GM12878 (cell line): ENCODE data around the gene RPS6KA5. TPM values are rescaled to one million over a fixed set of nuclear protein-coding genes. Genes with fewer than 3 reads are reported as not detected.

ENCODE experiments used
- ATAC-seq: fragments of 200-7000 bp; cut with Tn5 transposase; 3 replicates; pipeline ENCODE4 v1.9.1; 2020; ENCODE audit warnings: mild to moderate bottlenecking, moderate library complexity
- BruUV-seq: library from RNA; stranded (reverse); fragments of 400-500 nt; replicated peaks from 2 replicates; lab custom pipeline; 2021; lab: Mats Ljungman, UMichigan
- CTCF ChIA-PET: fragments of 300-600 bp; sonication (Branson Sonifier 250); formaldehyde crosslinking; extraction: SDS; loops from one replicate; lab custom pipeline; 2021; ENCODE audit warnings: inconsistent platforms; lab: Yijun Ruan, JAX
- POLR2A ChIA-PET: fragments of 350-600 bp; formaldehyde crosslinking; extraction: SDS; loops from one replicate; lab custom pipeline; 2021; ENCODE audit warnings: inconsistent platforms; lab: Charles Lee
- RAD21 ChIA-PET: fragments of 300-600 bp; sonication (Branson Sonifier 250); formaldehyde crosslinking; loops from one replicate; lab custom pipeline; 2023; ENCODE audit warnings: antibody characterized with exemption; ENCODE audit not compliant: unreplicated experiment; lab: Charles Lee
- SMC1A ChIA-PET: fragments of 300-600 bp; sonication (Branson Sonifier 250); formaldehyde crosslinking; loops from one replicate; lab custom pipeline; 2023; ENCODE audit not compliant: unreplicated experiment, uncharacterized antibody; lab: Charles Lee
- DNase-seq: peaks from one replicate; pipeline ENCODE4 v3.0.0-alpha.2; 2011; ENCODE audit warnings: low read depth, low spot score
- FAIRE-seq: peaks from 3 replicates; lab custom pipeline; 2011; peaks lifted over from hg19 to GRCh38; lab: Jason Lieb, UNC
- H2AFZ ChIP-seq: 2 replicates; pipeline ENCODE4 v1.6.0; 2011; ENCODE audit warnings: low read depth, low read length, control low read depth; ENCODE audit not compliant: control insufficient read depth
- H3K27ac ChIP-seq: 2 replicates; pipeline ENCODE4 v1.5.1; 2011; ENCODE audit warnings: control low read depth; ENCODE audit not compliant: control insufficient read depth, insufficient read depth
- H3K27me3 ChIP-seq, 2 experiments: replicated peaks in 1 of 2; 2 replicates each; pipeline versions ENCODE4 v1.6.0 to v1.6.1; 2011; ENCODE audit warnings: low read length in 1 of 2; ENCODE audit not compliant: control insufficient read depth in 2 of 2, insufficient read depth in 2 of 2
- H3K36me3 ChIP-seq, 2 experiments: 2 replicates each; pipeline ENCODE4 v1.5.1; 2011; ENCODE audit warnings: low read length in 1 of 2; ENCODE audit not compliant: control insufficient read depth in 2 of 2, insufficient read depth in 2 of 2
- H3K4me1 ChIP-seq: 2 replicates; pipeline ENCODE4 v1.6.1; 2011; ENCODE audit warnings: mild to moderate bottlenecking, low read length, moderate library complexity, mixed read lengths; ENCODE audit not compliant: control insufficient read depth, insufficient read depth
- H3K4me2 ChIP-seq: 2 replicates; pipeline ENCODE4 v1.6.0; 2011; ENCODE audit warnings: control low read depth; ENCODE audit not compliant: control insufficient read depth, insufficient read depth
- H3K4me3 ChIP-seq: fragments of 200-600 bp; sonication (generic); 2 replicates; pipeline ENCODE4 v1.5.1; 2016
- H3K79me2 ChIP-seq: 2 replicates; pipeline ENCODE4 v1.6.0; 2011; ENCODE audit warnings: low read length; ENCODE audit not compliant: control insufficient read depth, insufficient read depth
- H3K9ac ChIP-seq: 2 replicates; pipeline ENCODE4 v1.8.0; 2011; ENCODE audit warnings: low read length, control low read depth, mixed read lengths; ENCODE audit not compliant: control insufficient read depth, insufficient read depth
- H3K9me3 ChIP-seq: replicated peaks from 3 replicates; pipeline ENCODE4 v1.5.1; 2011; ENCODE audit warnings: mild to moderate bottlenecking, low read length; ENCODE audit not compliant: control insufficient read depth, insufficient read depth
- H4K20me1 ChIP-seq: 2 replicates; pipeline ENCODE4 v1.6.0; 2011; ENCODE audit not compliant: control insufficient read depth, insufficient read depth
- ATF7 ChIP-seq: fragments of 450-650 bp; IDR thresholded peaks from 2 replicates; pipeline ENCODE4 v1.6.1; 2016; ENCODE audit warnings: low read depth, mild to moderate bottlenecking
- BRCA1 ChIP-seq: IDR thresholded peaks from 2 replicates; pipeline ENCODE4 v1.6.1; 2011; ENCODE audit warnings: low read depth, low read length, improper control_type of control experiment
- EGR1 ChIP-seq, 2 experiments: IDR thresholded peaks; 1 replicate in 1 of 2; 2 replicates in 1 of 2; pipeline ENCODE4 v1.6.1; 2011 to 2012; ENCODE audit warnings: low read depth in 2 of 2, low read length in 2 of 2, borderline replicate concordance in 1 of 2, mild to moderate bottlenecking in 1 of 2, moderate library complexity in 1 of 2
- IKZF1 ChIP-seq: fragments of 450-650 bp; conservative IDR thresholded peaks from 2 replicates; pipeline ENCODE4 v1.6.1; 2017; ENCODE audit warnings: antibody characterized with exemption, mild to moderate bottlenecking
- LARP7 ChIP-seq: fragments of 450-650 bp; IDR thresholded peaks from 2 replicates; pipeline ENCODE4 v1.6.1; 2017; ENCODE audit warnings: mild to moderate bottlenecking
- MEF2B ChIP-seq: fragments of 450-650 bp; IDR thresholded peaks from 2 replicates; pipeline ENCODE4 v1.6.1; 2018; ENCODE audit warnings: mild to moderate bottlenecking, moderate library complexity; ENCODE audit not compliant: partially characterized antibody, poor library complexity, severe bottlenecking
- RCOR1 ChIP-seq: conservative IDR thresholded peaks from 2 replicates; pipeline ENCODE4 v1.6.1; 2012; ENCODE audit warnings: low read depth, low read length, improper control_type of control experiment
- SP1 ChIP-seq: IDR thresholded peaks from one replicate; pipeline ENCODE4 v1.6.1; 2011; ENCODE audit warnings: low read depth, low read length
- TCF3 ChIP-seq: IDR thresholded peaks from 2 replicates; pipeline ENCODE4 v1.6.1; 2012; ENCODE audit warnings: low read depth, mild to moderate bottlenecking, low read length, borderline replicate concordance; ENCODE audit not compliant: insufficient read depth
- ZBTB33 ChIP-seq: fragments of 450-650 bp; IDR thresholded peaks from 2 replicates; pipeline ENCODE4 v1.6.1; 2017; ENCODE audit warnings: mild to moderate bottlenecking
- ZSCAN29 ChIP-seq: fragments of 450-650 bp; IDR thresholded peaks from 2 replicates; pipeline ENCODE4 v1.6.1; 2017; ENCODE audit warnings: mild to moderate bottlenecking, moderate library complexity
- WGBS: methylation state at CpG from one replicate; pipeline ENCODE4 v1.1.6; 2016; ENCODE audit warnings: low lambda C conversion rate; ENCODE audit not compliant: insufficient replicate concordance, insufficient coverage; ENCODE audit errors: missing lambda C conversion rate; 5-methylcytosine and 5-hydroxymethylcytosine counted together
- in situ Hi-C: fragments of 300-500 bp; cut with MboI; formaldehyde crosslinking; loops from 9 replicates; pipeline ENCODE4 v1.14.3; 2018; ENCODE audit warnings: mixed read lengths
- intact Hi-C: fragments of 100-400 bp; cut with micrococcal nuclease; formaldehyde crosslinking; loops from one replicate; pipeline ENCODE4 v1.14.2; 2022; ENCODE audit not compliant: unreplicated experiment
- polyA plus RNA-seq, 11 experiments: library from polyadenylated mRNA; depleted of rRNA in 4 of 11; unstranded in 6 of 11; stranded (reverse) in 5 of 11; fragments of >200 nt; fragmentation: Nextera tagmentation in 4 of 11; fragmentation: Illumina TruSeq in 1 of 11; extraction: Ambion mirVana in 4 of 11; extraction: Trizol in 1 of 11; gene quantifications; 1 replicate in 1 of 11; 2 replicates in 10 of 11; pipeline versions ENCODE4 v1.2.1 to v1.2.3, GENCODE V29; 2011 to 2016; ENCODE audit warnings: inconsistent platforms in 2 of 11, missing spikeins in 2 of 11, low read depth in 1 of 11
- total RNA-seq, 4 experiments: library from RNA; depleted of rRNA in 3 of 4; stranded (reverse); fragments of >200 nt in 3 of 4; fragmentation: Illumina TruSeq in 1 of 4; extraction: Trizol in 1 of 4; gene quantifications; 2 replicates each; pipeline versions ENCODE4 v1.2.1 to v1.2.3, GENCODE V29; 2013 to 2021

Gene RPS6KA5
- total and polyA plus RNA-seq, 10 of the 15 experiments (the other 5 are each of a cell fraction or from before 2014, with no cell fraction given), result 1.4 to 7.0 (median 3.7) TPM

GRCh38 chr14:91040545-91040944 is 19.9 kb downstream of the RPS6KA5 start:
- 100% methylated on average over 1 of the region's 1 CpG for WGBS
- Histone ChIP-seq H3K4me3 (no peak overlapping the region), H4K20me1 (no peaks in the 10 kb centered on the region), H3K4me2 (no peak overlapping the region), H2AFZ (no peak overlapping the region), H3K27ac (no peak overlapping the region), H3K27me3 (no peaks in the 10 kb centered on the region), H3K79me2 (no peaks in the 10 kb centered on the region), H3K9ac (no peak overlapping the region), H3K36me3 (no peaks in the 10 kb centered on the region), H3K9me3 (no peaks in the 10 kb centered on the region), H3K4me1 (peaks cover 8% of the 10 kb centered on the region)
- DNase-seq, result no peak
- BruUV-seq, result no TSS peak
- RAD21 ChIA-PET, result no interaction called here
- no peak for FAIRE-seq
- in situ Hi-C loops (no loop called here), intact Hi-C loops (no loop called here)
- POLR2A ChIA-PET, result interaction anchor here (0.6 to 2.7 kb wide), 2 partner anchors 21 to 1404 kb away, joined by 3 to 8 read pairs; no protein-coding TSS in a partner anchor
- no peak for ATAC-seq
- CTCF ChIA-PET, result no interaction called here
- TF ChIP-seq LARP7, result no peak
- TF ChIP-seq SP1, result no peak
- no peak for TF ChIP-seq ZBTB33
- TF ChIP-seq MEF2B, result no peak
- no peak for TF ChIP-seq BRCA1
- no peak for TF ChIP-seq TCF3
- TF ChIP-seq ATF7, result no peak
- TF ChIP-seq RCOR1, result no peak
- TF ChIP-seq IKZF1, result no peak
- no peak for TF ChIP-seq EGR1 (IDR thresholded peaks at IDR 0.05; ENCODE audit: borderline replicate concordance in 1 of 2, low read depth in 2 of 2, low read length in 2 of 2)
- TF ChIP-seq ZSCAN29, result no peak
- SMC1A ChIA-PET, result interaction anchor here (0.6 to 1.5 kb wide), 4 partner anchors 13 to 134 kb away, joined by 3 to 5 read pairs (median 5); no protein-coding TSS in a partner anchor
